Measurements from ENCODE around the gene PRLR. TPM values are rescaled to one million over a fixed set of nuclear protein-coding genes. Genes with fewer than 3 reads are reported as not detected.

Gene PRLR
- total RNA-seq, 4 donors from 2014 or later = 0.10 to 0.65 (median 0.39) TPM

DNA sequence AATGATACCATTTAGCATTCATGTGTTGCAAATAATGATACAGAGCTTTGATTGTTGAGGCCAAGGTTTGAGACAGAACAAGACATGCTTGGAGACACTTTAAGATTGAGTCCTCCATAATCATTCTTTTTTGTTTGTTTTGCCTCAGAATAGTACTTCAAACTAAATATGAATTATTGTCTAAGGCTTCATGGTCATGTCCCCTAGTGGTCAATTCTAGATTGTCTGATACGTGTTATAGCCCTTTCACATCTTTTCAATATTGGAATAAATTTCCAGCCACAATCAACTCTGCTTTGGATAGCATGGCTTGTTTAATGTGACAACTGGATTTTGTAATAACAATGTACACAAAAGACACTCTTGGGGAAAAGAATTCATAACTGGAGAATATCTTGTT lies 64.2 kb downstream of the PRLR start:
- ATAC-seq = no peak
- no peak for DNase-seq
- H3K36me3 ChIP-seq = no peaks in the 10 kb centered on the region
- in situ Hi-C loops (cut with MboI; ENCODE audit: low sequenced_read_pairs in 4 of 4) = no loop called here
- no peak for TF ChIP-seq POLR2A (IDR thresholded peaks at IDR 0.05)
- TF ChIP-seq, protein P1, sequence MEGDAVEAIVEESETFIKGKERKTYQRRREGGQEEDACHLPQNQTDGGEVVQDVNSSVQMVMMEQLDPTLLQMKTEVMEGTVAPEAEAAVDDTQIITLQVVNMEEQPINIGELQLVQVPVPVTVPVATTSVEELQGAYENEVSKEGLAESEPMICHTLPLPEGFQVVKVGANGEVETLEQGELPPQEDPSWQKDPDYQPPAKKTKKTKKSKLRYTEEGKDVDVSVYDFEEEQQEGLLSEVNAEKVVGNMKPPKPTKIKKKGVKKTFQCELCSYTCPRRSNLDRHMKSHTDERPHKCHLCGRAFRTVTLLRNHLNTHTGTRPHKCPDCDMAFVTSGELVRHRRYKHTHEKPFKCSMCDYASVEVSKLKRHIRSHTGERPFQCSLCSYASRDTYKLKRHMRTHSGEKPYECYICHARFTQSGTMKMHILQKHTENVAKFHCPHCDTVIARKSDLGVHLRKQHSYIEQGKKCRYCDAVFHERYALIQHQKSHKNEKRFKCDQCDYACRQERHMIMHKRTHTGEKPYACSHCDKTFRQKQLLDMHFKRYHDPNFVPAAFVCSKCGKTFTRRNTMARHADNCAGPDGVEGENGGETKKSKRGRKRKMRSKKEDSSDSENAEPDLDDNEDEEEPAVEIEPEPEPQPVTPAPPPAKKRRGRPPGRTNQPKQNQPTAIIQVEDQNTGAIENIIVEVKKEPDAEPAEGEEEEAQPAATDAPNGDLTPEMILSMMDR (IDR thresholded peaks at IDR 0.05 in 4 of 5, conservative IDR thresholded peaks at IDR 0.05 in 1 of 5) = no peak
- no peak overlapping the region for H3K4me3 ChIP-seq
- no peak overlapping the region for H3K27ac ChIP-seq
- H3K27me3 ChIP-seq = no peaks in the 10 kb centered on the region
- H3K4me1 ChIP-seq = no peaks in the 10 kb centered on the region
- no peaks in the 10 kb centered on the region for H3K9me3 ChIP-seq
- intact Hi-C loops (cut with DNase I; ENCODE audit: low total_unique reads) = no loop called here

DNA sequence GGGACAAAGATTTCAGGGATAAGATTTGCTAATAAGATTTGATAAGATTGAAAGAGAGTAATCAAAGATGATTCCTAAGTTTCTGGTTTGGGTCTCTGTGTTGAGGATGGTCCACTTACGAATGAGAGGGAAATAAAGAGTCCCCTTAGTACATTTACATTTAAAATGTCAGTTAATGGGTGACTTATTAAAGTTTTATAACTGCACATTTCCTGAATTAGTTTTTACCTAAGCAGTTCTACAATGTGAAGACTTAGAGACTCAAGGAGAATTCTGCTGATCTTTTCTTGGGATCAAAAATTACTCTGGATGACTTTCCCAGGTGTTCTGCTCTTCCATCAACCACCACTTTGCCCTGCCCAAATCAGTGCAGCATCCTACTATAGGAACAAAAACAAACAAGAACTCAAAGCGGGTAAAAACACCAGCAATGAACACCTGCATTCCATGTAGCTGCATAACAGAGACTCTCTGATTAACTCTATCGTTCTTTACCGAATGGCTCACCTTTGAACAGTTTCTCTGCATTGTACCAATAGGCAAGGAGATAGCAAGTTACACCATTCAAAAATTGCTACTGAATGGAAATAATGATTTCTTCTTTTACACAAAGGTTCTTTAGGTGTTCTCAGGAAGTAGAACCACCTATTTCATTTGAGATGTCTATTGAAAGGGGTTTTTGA lies 65.3 kb downstream of the PRLR start:
- TF ChIP-seq, protein P1 (IDR thresholded peaks at IDR 0.05 in 4 of 5, conservative IDR thresholded peaks at IDR 0.05 in 1 of 5) = no peak
- no peak for TF ChIP-seq POLR2A (IDR thresholded peaks at IDR 0.05)

DNA sequence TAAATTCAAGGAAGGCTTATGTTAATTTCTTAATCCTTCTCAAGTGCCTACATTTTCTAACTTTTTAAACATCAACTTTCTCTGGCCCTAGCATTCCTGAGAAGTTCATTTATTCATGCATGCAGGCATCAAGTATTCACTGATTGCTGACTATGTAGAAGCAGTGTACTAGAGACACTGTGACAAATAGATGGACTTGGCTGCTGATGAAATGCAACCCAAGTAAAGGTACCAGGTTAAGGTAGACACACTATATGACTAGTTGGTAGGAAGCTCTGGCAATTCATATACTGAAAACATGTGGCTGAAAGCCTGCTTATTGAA lies 66.6 kb downstream of the PRLR start:
- no peaks in the 10 kb centered on the region for H3K36me3 ChIP-seq
- H3K4me1 ChIP-seq = no peaks in the 10 kb centered on the region
- intact Hi-C loops (cut with DNase I; ENCODE audit: low total_unique reads) (no loop called here), in situ Hi-C loops (cut with MboI; ENCODE audit: low sequenced_read_pairs in 4 of 4) (no loop called here)
- ATAC-seq (no peak), DNase-seq (no peak)
- no peak overlapping the region for H3K27ac ChIP-seq
- no peak overlapping the region for H3K4me3 ChIP-seq
- H3K9me3 ChIP-seq = no peaks in the 10 kb centered on the region
- no peaks in the 10 kb centered on the region for H3K27me3 ChIP-seq
- no peak for TF ChIP-seq POLR2A (IDR thresholded peaks at IDR 0.05)
- TF ChIP-seq, protein P1 (IDR thresholded peaks at IDR 0.05 in 4 of 5, conservative IDR thresholded peaks at IDR 0.05 in 1 of 5) = no peak

More for the DNA sequence above, 65.3 kb downstream of the PRLR start:
- ATAC-seq = no peak
- Histone ChIP-seq H3K36me3 (no peaks in the 10 kb centered on the region), H3K27me3 (no peaks in the 10 kb centered on the region), H3K4me1 (no peaks in the 10 kb centered on the region), H3K27ac (no peak overlapping the region), H3K9me3 (no peaks in the 10 kb centered on the region), H3K4me3 (no peak overlapping the region)
- in situ Hi-C loops (cut with MboI; ENCODE audit: low sequenced_read_pairs in 4 of 4) (no loop called here), intact Hi-C loops (cut with DNase I; ENCODE audit: low total_unique reads) (no loop called here)
- no peak for DNase-seq

DNA sequence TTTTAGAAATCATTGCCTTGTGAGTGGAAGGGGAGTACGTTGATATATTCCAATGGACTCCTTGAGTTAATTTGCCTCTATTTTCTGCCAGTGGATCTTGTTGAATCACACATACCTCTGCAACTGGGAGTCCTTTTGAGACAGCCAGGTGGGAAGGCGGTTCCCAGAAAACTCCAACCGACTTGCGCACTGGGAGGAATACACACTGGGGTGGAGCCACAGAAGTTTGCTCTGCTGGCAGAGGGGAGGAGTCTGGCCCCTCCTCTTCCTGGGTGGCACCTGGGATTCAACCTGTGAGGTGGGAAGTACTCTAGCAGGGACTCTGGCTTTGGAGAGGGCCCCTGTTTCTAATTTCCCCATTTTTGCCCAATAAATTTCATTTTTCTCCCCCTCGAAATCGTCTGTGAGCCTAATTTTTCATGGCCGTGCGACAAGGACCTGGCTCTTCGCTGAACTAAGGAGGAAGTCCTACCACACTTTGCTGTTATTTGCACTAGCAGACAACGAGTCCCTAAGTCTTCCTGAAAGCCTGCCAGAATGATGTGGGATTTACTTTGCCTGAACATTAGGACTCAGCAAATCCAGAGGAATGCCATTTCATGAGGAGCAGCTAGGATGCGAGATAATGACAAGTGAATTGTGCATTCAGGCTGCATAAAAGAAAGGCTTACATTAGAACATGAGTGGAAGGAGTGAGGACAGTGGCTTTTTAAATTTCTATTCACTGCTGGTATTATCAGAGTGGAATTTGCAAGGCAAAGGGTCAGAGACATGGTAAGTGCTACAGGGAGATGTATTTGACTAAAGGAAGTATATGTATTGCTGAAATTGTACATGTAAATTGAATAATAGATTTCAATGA lies 67.2 kb downstream of the PRLR start:
- H3K4me3 ChIP-seq = no peak overlapping the region
- ATAC-seq = no peak
- DNase-seq = no peak
- no peaks in the 10 kb centered on the region for H3K9me3 ChIP-seq
- TF ChIP-seq POLR2A (IDR thresholded peaks at IDR 0.05) = no peak
- TF ChIP-seq, protein P1 (IDR thresholded peaks at IDR 0.05 in 4 of 5, conservative IDR thresholded peaks at IDR 0.05 in 1 of 5) = no peak
- no peak overlapping the region for H3K27ac ChIP-seq
- H3K27me3 ChIP-seq = no peaks in the 10 kb centered on the region
- H3K36me3 ChIP-seq = no peaks in the 10 kb centered on the region
- in situ Hi-C loops (cut with MboI; ENCODE audit: low sequenced_read_pairs in 4 of 4) (no loop called here), intact Hi-C loops (cut with DNase I; ENCODE audit: low total_unique reads) (no loop called here)
- no peaks in the 10 kb centered on the region for H3K4me1 ChIP-seq

Data from gastrocnemius medialis (tissue), 4 donors.